ENCODE data around the gene RHAG. TPM values are rescaled to one million over a fixed set of nuclear protein-coding genes. Genes with fewer than 3 reads are reported as not detected.
"Not testable (repeated sequence)": the region's sequence is repeated elsewhere in the genome, so short reads cannot be mapped to it uniquely, and the experiment has no call there.

Gene RHAG
- total RNA-seq, 6 experiments from 2014 or later, result 0.18 to 2.7 (median 0.85) TPM; not detected in 2

DNA sequence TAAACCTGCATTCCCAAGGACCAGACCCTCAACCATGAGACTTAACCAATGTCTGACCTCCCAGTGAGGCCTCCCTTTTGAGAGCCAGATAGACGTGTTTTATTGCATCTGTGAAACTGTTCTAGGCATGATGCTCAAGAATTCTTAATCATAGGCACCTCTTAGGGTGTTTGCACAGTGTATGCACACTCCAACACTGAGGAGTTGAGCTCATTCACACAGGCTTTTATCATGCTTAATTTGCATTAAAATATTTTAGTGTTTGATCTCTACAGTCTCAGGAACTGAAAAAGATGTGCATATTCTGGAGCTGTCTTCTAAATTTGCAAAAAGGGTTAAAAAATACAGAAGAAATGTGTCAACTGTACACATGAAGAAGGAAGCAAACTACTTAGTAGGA, 27.4 kb downstream of the RHAG start:
- TF ChIP-seq, protein P1, sequence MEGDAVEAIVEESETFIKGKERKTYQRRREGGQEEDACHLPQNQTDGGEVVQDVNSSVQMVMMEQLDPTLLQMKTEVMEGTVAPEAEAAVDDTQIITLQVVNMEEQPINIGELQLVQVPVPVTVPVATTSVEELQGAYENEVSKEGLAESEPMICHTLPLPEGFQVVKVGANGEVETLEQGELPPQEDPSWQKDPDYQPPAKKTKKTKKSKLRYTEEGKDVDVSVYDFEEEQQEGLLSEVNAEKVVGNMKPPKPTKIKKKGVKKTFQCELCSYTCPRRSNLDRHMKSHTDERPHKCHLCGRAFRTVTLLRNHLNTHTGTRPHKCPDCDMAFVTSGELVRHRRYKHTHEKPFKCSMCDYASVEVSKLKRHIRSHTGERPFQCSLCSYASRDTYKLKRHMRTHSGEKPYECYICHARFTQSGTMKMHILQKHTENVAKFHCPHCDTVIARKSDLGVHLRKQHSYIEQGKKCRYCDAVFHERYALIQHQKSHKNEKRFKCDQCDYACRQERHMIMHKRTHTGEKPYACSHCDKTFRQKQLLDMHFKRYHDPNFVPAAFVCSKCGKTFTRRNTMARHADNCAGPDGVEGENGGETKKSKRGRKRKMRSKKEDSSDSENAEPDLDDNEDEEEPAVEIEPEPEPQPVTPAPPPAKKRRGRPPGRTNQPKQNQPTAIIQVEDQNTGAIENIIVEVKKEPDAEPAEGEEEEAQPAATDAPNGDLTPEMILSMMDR (IDR thresholded peaks at IDR 0.05), result no peak
- TF ChIP-seq POLR2A (IDR thresholded peaks at IDR 0.05), result no peak

GRCh38 chr6:49608275-49608674, 28.4 kb downstream of the RHAG start:
- DNase-seq; H3K36me3 ChIP-seq; H3K27me3 ChIP-seq; ATAC-seq; H3K4me3 ChIP-seq; H3K27ac ChIP-seq; intact Hi-C loops (cut with DNase I); H3K9me3 ChIP-seq; H3K4me1 ChIP-seq: not testable (repeated sequence)
- 81% methylated on average over 9 of the region's 9 CpGs for WGBS (ENCODE audit: insufficient coverage, low coverage, low lambda C conversion rate, missing lambda C conversion rate)

More for the DNA sequence above, 27.4 kb downstream of the RHAG start:
- H3K36me3 ChIP-seq, result no peaks in the 10 kb centered on the region
- 57% methylated on average over 1 of the region's 1 CpG for WGBS (ENCODE audit: insufficient coverage, low coverage, low lambda C conversion rate, missing lambda C conversion rate)
- no peak for ATAC-seq
- no peaks in the 10 kb centered on the region for H3K27me3 ChIP-seq
- no peaks in the 10 kb centered on the region for H3K4me1 ChIP-seq
- intact Hi-C loops (cut with DNase I), result no loop called here
- H3K27ac ChIP-seq, result no peak overlapping the region
- no peak for DNase-seq
- H3K4me3 ChIP-seq, result no peak overlapping the region
- H3K9me3 ChIP-seq, result no peaks in the 10 kb centered on the region

GRCh38 chr6:49607391-49607982, 29.2 kb downstream of the RHAG start:
- Histone ChIP-seq H3K27ac (no peak overlapping the region), H3K4me3 (no peak overlapping the region), H3K27me3 (no peaks in the 10 kb centered on the region), H3K9me3 (no peaks in the 10 kb centered on the region), H3K4me1 (no peaks in the 10 kb centered on the region), H3K36me3 (no peaks in the 10 kb centered on the region)
- DNase-seq (no peak), ATAC-seq (no peak)
- TF ChIP-seq POLR2A (IDR thresholded peaks at IDR 0.05), result no peak
- TF ChIP-seq, protein P1 (IDR thresholded peaks at IDR 0.05), result no peak
- intact Hi-C loops (cut with DNase I), result no loop called here

DNA sequence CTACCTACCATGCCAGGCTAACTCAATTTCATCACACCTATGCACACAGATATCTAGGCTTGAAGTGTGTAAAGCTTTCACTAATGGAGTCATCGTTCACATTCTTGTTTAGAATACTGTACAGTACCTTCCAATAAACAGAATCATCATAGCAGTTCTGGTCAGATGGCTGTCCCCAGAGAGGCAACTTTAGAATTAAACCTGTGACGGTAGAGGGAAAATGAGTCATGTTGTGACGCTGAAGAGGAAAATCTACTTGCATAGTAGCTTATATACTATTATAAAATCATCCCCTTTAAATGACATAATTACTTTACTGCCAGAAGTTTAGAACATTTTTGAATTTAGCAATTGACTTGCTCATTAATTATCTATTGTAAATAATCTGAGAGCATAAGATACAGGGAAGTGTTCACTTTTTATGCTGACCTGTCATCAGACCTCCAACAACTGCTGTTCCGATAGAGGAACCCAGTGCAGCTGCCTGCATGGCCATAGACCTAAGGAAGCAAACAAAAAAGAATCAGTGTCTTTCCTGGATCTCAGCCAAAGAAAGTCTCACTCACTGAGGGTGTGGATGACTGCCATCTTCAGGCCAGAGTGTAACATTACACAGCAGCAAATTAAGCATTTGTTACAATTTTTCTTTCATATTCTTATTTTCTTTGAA, 29.8 kb downstream of the RHAG start:
- Histone ChIP-seq H3K27me3 (no peaks in the 10 kb centered on the region), H3K36me3 (no peaks in the 10 kb centered on the region), H3K9me3 (no peaks in the 10 kb centered on the region), H3K4me1 (no peaks in the 10 kb centered on the region), H3K27ac (no peak overlapping the region), H3K4me3 (no peak overlapping the region)
- ATAC-seq, result peak; percentile 98 to 100 (median 99)
- peak in 2 of 3 donors; percentile 27 to 48 for DNase-seq
- TF ChIP-seq, protein P1 (IDR thresholded peaks at IDR 0.05), result peak; percentile 79 to 95 (median 88)
- no peak for TF ChIP-seq POLR2A (IDR thresholded peaks at IDR 0.05)
- WGBS (ENCODE audit: insufficient coverage, low coverage, low lambda C conversion rate, missing lambda C conversion rate), result 19% methylated on average over 4 of the region's 4 CpGs
- intact Hi-C loops (cut with DNase I), result no loop called here

- intact Hi-C loops (cut with DNase I); H3K4me3 ChIP-seq; DNase-seq; H3K9me3 ChIP-seq; ATAC-seq; H3K27me3 ChIP-seq; H3K36me3 ChIP-seq; H3K27ac ChIP-seq; H3K4me1 ChIP-seq: not testable (repeated sequence)
- WGBS (ENCODE audit: insufficient coverage, low coverage, low lambda C conversion rate, missing lambda C conversion rate), result 59% methylated on average over 3 of the region's 3 CpGs
These were observed 32.6 kb downstream of the RHAG start for GRCh38 chr6:49604080-49604479.

GRCh38 chr6:49587262-49587661, 49.4 kb downstream of the RHAG start:
- 78% methylated on average over 5 of the region's 5 CpGs for WGBS (ENCODE audit: insufficient coverage, low coverage, low lambda C conversion rate, missing lambda C conversion rate)
- H3K27ac ChIP-seq; intact Hi-C loops (cut with DNase I); H3K4me1 ChIP-seq; DNase-seq; H3K27me3 ChIP-seq; ATAC-seq; H3K9me3 ChIP-seq; H3K36me3 ChIP-seq; H3K4me3 ChIP-seq: not testable (repeated sequence)
